GM18873 (cell line): ENCODE measurements around the gene TNFRSF1B.

Source experiments
- ATAC-seq: cut with Tn5 transposase; IDR thresholded peaks from one replicate; pipeline ENCODE4 v1.9.1; 2021; ENCODE audit warnings: mild to moderate bottlenecking, moderate library complexity, moderate number of reproducible peaks; ENCODE audit not compliant: unreplicated experiment, low FRiP score

TNFRSF1B gene

DNA sequence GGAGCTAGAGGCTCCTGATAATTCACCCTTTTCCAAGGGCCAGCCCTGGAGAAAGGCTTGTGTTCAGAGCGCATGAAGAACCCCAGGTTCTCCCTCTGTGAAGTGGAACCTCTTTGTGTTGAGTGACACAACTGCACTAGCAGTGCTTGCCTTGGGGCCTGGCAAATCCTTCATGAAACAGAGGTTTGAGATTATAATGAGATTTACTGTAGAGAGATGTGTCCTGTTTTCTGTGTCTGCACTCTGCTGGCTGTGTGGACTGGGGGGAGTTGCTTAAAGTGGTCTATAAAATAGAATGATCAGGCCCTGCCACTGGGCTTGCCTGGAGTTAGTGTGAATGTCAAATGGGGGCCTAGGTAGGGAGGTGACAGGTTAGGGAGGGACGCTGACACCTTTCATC, 11.5 kb upstream of the TNFRSF1B start:
- ATAC-seq = no peak

- ATAC-seq = no peak
Measured at GRCh38 chr1:12157366-12158231, 9.2 kb upstream of the TNFRSF1B start.

DNA sequence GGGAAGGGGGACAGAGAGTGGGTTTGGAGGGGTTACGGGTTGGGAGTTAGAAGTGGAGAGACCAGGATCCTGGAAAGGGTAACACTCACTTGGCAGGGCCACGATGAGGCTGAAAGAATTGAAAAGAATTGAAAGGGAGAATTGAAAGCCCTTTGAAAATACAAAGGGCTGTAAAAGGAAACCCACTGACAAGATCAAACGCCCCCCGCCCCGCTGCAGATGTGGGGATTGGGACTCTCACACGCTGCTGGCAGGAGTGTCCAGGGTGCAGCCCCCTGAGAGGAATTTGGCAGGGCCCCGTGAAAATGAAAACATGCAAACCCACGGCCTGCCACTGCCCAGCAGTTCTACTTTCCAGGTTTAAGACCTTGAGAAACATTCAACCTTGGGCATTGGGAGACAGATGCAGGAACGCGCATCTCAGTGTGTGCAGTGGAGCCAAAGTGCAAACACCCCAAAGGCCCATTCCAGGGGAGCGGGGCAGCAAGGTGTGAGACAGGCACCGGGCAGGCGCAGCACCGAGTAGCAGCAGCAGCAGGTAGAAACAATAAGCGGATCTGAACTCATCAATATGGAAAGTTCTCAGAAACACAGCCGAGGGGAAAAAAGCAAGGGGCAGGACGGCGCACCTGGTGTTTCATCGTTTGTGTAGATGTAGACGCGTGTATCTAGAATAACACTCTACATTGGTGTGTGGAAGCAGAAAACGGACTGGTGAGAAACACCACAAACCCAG, 8.3 kb upstream of the TNFRSF1B start:
- no peak for ATAC-seq

- ATAC-seq = no peak
Measured at GRCh38 chr1:12159816-12160215, 7.0 kb upstream of the TNFRSF1B start.

GRCh38 chr1:12161324-12161661, 5.5 kb upstream of the TNFRSF1B start:
- no peak for ATAC-seq

DNA sequence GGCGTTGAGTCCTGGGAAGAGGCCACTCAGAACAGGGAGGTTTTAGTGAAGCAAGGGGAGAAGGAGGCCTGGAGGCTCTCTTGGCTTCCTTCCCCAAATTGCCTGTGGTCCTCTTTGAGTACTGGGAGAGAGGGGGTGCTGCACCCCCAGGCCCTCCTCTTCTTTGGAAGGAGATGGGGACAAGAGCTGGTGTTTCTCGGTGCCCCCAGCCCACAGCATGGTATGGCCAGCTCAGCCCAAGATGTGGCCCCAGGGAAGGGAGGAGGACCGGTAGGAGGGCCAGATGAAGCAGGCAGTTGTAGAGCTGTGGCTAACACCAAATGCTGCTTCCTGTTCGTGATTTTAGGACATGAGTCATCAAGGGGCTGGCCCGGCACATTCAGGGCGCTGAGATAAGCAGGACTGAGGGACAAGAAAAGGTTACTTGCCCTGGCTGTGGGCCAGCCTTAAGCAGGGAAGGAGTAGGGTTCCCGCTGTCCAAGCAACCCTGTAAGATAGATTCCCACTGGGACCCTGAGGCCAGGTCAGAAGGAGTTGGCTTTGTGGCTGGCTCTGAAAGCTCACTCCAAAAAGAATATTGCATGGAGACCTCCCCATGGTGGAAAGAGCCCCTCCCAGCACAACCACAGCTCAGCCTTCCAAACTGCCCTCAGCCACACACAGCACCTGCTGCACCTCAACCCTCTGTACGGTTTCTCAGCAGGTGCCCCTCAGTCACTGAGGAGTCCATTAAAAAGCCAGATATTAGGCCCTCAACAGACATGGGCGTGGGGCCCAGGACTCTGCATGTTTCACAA, 4.9 kb upstream of the TNFRSF1B start:
- ATAC-seq = peak; percentile 78

DNA sequence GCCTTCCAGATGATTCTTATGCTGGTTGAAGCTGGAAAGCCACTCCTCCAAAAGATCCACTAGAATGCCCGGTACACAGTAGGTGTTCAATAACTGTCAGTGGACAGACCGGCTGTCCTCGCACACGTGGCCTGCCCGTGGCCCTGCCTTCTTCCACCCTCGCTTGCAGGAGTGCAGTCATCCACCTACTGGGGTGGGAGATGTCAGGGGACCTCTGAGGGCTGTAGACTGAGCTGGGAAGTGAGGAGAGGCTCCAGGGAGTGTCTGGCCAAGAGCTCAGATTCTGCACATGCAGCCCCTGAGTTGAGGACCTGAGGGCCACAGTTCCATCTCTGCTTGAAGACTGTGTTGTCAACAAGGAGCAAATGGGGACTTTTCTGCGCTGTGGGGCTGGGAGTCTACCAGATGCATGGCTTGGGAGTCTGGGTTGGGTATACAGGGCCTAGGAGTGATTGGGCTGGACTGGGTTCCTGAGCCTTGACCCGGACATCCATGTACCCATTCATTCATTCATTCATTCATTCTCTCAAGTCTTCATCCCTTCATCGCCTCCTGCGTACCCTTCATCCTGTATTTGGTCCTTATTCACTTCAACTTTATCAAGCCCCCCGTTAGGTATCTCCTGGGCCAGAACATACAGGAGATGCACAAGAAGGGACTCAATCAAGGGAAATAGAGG, 4.2 kb upstream of the TNFRSF1B start:
- no peak for ATAC-seq

DNA sequence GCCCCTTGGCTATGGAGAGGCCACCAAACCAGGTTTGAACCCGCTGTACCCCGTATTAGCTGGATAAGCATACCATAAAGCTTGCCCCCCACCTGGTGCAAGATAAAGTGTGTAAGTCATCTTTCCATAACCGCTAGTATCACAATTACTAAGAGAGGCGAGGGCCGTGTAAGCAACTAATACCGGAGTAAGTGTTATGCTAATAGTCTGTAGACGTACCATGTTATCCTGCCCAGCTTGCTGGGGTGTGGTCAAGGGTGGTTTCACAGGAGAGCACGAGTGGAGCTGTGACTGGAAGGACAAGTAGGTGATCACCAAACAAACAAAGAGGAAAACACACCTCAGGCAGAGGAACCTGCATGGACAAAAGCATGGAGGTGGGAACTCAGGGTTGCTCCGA, 3.6 kb upstream of the TNFRSF1B start:
- no peak for ATAC-seq

GRCh38 chr1:12164210-12164609, 2.6 kb upstream of the TNFRSF1B start:
- no peak for ATAC-seq

DNA sequence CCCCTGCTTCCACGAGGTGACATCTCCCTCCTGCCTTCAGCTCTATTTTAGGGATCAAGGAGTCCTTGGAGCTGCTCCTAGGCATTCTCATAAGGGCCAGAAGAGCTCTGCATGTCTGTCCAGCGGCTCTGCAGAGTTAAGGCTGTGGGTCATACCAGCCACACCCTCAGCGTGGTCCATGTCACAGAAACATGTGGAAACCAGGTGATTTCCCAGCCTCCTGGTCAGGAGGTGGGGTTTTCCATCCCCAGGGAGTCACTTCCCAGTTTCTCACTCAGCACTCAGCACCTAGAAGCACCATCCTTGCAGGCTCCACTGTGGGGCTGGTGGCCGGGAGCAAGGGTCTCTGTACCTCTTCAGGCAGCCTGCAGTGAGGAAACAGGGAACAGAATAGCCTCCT, 1.4 kb upstream of the TNFRSF1B start:
- no peak for ATAC-seq

GRCh38 chr1:12167493-12168429, 970 bp downstream of the TNFRSF1B start:
- no peak for ATAC-seq

DNA sequence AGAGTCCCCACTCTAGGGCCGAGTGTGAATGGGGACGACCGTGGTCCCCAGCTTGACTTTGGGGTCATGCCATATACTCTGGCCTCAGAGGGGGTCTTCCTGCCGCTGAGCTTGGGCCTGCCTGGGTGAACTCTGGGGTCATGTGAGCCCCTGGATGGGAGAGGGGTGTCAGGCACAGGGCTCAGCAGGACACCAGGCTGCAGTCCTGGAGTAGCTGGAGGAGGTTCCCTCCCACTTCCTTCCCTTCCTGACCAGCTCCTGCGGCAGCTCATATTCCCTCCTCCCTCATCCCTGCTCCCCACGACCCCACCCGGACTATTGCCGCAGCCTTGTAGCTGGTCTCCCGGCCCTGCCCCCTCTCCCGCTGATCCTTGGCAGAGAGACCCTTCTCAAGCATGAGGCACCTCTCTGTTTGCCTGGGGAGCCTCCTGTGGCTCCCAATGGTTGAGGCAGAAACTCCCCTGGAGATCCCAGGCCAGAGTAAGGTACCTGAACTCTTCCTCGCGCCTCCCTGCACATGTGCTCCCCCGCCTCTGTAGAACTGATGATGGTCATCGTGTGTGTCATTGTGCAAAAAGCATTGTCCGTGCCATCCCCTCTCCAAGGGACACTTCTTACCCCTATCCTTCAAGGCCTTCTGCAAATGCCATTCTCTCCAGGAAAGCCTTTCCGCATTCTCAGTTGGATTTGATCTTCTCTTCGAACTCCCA, 1.8 kb downstream of the TNFRSF1B start:
- no peak for ATAC-seq

- ATAC-seq = no peak
Measured at GRCh38 chr1:12169442-12170135, 2.8 kb downstream of the TNFRSF1B start.

DNA sequence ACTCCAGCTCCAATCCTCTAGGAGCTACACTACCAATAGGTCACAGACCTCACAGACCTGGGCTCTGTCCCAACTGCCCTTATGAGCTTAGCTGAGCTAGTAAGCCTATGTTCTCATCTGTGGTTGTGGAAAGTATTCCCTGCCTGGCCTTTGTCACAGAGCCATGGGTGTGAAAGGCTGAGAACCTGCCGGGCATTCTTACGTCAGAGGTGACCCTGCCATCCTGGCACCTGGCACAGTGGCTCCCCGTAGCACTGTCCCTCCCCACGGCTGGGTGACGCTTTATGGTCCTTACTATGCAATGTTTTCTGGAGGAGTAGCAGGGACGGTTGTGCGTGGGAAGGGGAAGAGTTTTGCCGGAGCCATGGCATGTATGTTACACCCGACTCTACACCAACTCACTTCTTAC, 3.5 kb downstream of the TNFRSF1B start:
- no peak for ATAC-seq

DNA sequence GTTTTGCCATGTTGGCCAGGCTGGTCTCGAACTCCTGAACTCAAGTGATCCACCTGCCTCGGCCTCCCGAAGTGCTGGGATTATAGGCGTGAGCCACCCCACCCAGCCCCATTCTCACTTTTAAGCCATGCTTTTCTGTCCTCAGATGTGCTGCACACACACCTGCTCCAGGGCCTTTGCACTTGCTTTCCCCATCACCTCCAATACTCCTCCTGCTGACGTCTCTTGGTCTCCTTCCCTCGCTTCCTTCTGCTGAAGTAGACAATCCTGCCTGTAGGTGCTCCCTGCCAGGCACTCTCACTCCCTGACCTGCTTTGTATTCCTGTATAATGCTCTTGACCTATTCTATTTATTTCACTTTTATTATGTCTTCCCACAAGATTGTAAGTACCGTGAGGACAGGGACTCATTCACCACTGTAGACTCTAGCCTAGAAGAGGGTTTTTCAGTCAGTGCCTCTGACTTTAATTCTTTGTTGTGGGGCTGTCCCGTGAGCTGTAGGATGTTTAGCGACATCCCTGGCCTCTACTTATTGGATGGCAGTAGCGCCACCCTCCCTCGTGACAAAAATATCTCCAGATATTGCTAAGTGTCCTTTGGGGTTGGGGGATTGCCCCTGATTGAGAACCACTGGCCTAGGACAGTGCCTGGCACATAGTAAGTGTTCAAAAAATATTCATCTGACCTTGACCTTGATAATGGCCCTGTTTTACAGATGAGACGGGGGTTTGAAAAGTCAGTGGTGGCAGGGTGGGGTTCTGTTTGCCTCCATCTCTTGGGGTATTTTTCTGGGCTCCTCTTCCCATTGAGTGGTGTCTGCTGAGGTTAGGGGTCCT, 4.6 kb downstream of the TNFRSF1B start:
- no peak for ATAC-seq

DNA sequence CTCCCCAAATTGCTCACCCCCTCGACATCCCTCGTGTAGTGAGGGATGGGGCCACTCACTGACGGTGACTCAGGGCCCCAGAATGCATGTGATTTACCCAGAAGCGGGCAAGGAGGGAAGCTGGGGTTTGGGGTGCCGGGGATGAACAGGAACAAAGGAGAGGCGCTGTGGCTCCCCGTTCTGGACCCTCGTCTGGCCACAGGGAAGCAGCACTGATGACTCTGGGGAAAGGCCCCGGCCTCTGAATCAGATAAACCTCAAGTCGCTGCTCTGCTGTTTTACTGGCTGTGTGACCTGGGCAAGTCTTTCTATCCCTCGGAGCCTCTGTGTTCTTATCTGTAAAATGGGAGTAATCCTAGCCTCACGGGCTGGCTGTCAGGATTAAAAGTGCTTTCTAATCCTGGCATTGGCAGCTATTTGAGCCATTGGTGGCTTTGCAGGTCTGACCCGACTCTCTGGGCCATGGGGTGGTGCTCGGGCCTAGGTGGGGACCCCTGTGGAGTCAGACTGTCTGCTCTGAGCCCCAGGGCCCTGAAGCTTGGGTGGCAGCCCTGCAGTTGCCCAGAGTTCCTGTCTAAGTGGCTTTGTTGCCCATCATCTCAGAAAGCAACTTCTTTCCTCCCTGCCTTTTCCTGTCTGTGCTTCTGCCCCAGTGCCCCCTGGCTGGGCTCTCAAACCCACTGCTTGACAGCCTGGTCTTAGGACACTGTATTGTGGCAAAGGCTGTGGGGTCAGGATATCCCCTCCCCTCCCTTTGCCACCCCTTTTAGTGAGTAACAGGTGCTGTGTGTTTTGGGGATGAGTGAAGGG, 5.5 kb downstream of the TNFRSF1B start:
- no peak for ATAC-seq
